AG04450 (cell line): Measurements from ENCODE around the gene ZSWIM6. TPM values are rescaled to one million over a fixed set of nuclear protein-coding genes. Genes with fewer than 3 reads are reported as not detected.

ENCODE experiments used
- CTCF ChIA-PET: fragments of 300-600, 350-600 bp; formaldehyde crosslinking; extraction: SDS; loops from one replicate; lab custom pipeline; 2022; ENCODE audit warnings: antibody characterized with exemption, inconsistent platforms; lab: Charles Lee
- POLR2A ChIA-PET: fragments of 350-600 bp; formaldehyde crosslinking; extraction: SDS; loops from one replicate; lab custom pipeline; 2021; ENCODE audit warnings: antibody characterized with exemption, inconsistent platforms; lab: Yijun Ruan, JAX
- DNase-seq: peaks from one replicate; pipeline ENCODE4 v3.0.0-alpha.2; 2011; ENCODE audit warnings: low read depth, low spot score
- H3K27ac ChIP-seq: one replicate; pipeline ENCODE4 v1.5.1; 2012; ENCODE audit warnings: low read depth, low read length, control low read depth
- H3K27me3 ChIP-seq: one replicate; pipeline ENCODE4 v1.6.0; 2012; ENCODE audit warnings: low read length; ENCODE audit not compliant: control insufficient read depth, insufficient read depth
- H3K4me3 ChIP-seq: 2 replicates; pipeline ENCODE4 v1.5.1; 2011; ENCODE audit warnings: mild to moderate bottlenecking, low read depth, low read length, control low read depth
- H3K9me3 ChIP-seq: 2 replicates; pipeline ENCODE4 v1.5.1; 2012; ENCODE audit warnings: low read length; ENCODE audit not compliant: control insufficient read depth, insufficient read depth
- polyA plus RNA-seq: library from polyadenylated mRNA; depleted of rRNA; stranded (reverse); fragments of >200 nt; gene quantifications from 2 replicates; pipeline ENCODE4 v1.2.3, GENCODE V29; 2011; rRNA removed
- TF ChIP-seq, protein P1 (sequence below): IDR thresholded peaks from 2 replicates; pipeline ENCODE4 v1.5.1; 2011; ENCODE audit warnings: low read depth, low read length, control low read depth, inconsistent platforms

The ZSWIM6 gene
- polyA plus RNA-seq, 1 experiment = 18.9 TPM

DNA sequence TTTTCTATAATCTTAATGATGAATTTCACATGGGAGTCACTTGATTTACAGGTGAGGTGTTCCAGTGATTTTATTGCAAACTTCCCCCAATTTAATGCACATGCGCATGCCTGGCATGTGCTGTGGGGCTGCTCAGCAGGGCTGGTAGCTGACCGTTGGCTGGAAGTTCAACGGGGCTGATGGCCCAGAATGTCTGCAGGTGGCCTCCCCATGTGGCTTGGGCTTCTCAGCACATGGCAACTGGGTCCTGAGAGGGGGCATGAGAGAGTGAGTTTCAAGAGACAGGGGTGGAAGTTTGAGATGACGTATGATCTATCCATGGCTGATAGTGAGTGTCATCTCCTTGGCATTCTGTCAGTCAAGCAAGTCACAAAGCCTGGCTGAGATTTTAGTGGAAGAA, 259.8 kb downstream of the ZSWIM6 start:
- no peak overlapping the region for H3K4me3 ChIP-seq
- no peak overlapping the region for H3K27ac ChIP-seq
- peaks cover 8% of the 10 kb centered on the region for H3K27me3 ChIP-seq
- CTCF ChIA-PET = no interaction called here
- H3K9me3 ChIP-seq = no peaks in the 10 kb centered on the region; the same call in 1 of the 2 replicates
- POLR2A ChIA-PET = no interaction called here
- TF ChIP-seq, protein P1, sequence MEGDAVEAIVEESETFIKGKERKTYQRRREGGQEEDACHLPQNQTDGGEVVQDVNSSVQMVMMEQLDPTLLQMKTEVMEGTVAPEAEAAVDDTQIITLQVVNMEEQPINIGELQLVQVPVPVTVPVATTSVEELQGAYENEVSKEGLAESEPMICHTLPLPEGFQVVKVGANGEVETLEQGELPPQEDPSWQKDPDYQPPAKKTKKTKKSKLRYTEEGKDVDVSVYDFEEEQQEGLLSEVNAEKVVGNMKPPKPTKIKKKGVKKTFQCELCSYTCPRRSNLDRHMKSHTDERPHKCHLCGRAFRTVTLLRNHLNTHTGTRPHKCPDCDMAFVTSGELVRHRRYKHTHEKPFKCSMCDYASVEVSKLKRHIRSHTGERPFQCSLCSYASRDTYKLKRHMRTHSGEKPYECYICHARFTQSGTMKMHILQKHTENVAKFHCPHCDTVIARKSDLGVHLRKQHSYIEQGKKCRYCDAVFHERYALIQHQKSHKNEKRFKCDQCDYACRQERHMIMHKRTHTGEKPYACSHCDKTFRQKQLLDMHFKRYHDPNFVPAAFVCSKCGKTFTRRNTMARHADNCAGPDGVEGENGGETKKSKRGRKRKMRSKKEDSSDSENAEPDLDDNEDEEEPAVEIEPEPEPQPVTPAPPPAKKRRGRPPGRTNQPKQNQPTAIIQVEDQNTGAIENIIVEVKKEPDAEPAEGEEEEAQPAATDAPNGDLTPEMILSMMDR = no peak
- DNase-seq = no peak

DNA sequence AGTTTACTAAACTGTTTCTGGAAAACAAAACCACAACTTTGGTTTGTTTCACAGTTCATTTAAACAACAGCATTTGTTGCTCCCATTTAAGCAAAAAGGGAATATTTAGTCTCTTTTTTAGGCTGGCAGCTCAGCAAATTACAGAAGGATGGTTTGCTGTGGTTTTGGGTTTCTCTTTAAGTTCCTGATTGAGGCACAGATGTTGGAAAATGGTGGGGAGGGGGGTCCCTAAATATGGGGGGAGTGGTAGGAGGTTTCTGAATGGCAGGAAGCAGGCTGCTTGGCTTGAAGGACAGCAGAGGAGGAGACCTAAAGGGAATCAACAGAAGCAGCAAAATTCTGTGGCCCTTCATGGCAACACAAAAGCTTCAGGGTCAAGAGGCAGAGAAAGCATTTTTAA, 263.4 kb downstream of the ZSWIM6 start:
- TF ChIP-seq, protein P1 = no peak
- peaks cover 8% of the 10 kb centered on the region for H3K27me3 ChIP-seq
- no peaks in the 10 kb centered on the region; the same call in 1 of the 2 replicates for H3K9me3 ChIP-seq
- H3K4me3 ChIP-seq = no peak overlapping the region
- CTCF ChIA-PET = interaction anchor here (1.5 kb wide), 1 partner anchor 62 kb away, joined by 5 read pairs; no protein-coding TSS in a partner anchor
- no peak overlapping the region for H3K27ac ChIP-seq
- POLR2A ChIA-PET = interaction anchor here (1.1 kb wide), 1 partner anchor 264 kb away, joined by 3 read pairs; the partner anchor contains the start of gene ZSWIM6
- no peak for DNase-seq

Other genes starting within 250 kb of the ZSWIM6 start
- gene SMIM15, start 169.8 kb upstream of the ZSWIM6 start, polyA plus RNA-seq = 67.5 and 88.2 TPM in 2 replicates